Neural crest cell (in vitro differentiated cells): ENCODE results near the gene ZHX3. TPM values are rescaled to one million over a fixed set of nuclear protein-coding genes. Genes with fewer than 3 reads are reported as not detected.
A peak's percentile ranks its signal among the peaks of the same experiment; 100 is the strongest.

Experiments
- DNase-seq: peaks from one replicate; pipeline ENCODE4 v3.0.0; 2021; ENCODE audit warnings: low read depth, mixed read lengths, low spot score
- H3K27ac Mint-ChIP-seq: one replicate; pipeline ENCODE4 v1.8.0; 2021; ENCODE audit warnings: mild to moderate bottlenecking, mixed read lengths; ENCODE audit not compliant: unreplicated experiment
- H3K27me3 Mint-ChIP-seq: 2 replicates; pipeline ENCODE4 v1.8.0; 2021; ENCODE audit warnings: low read depth, mild to moderate bottlenecking, mixed read lengths
- H3K36me3 Mint-ChIP-seq: 2 replicates; pipeline ENCODE4 v1.8.0; 2021; ENCODE audit warnings: low read depth, mild to moderate bottlenecking, mixed read lengths
- H3K4me1 Mint-ChIP-seq: 2 replicates; pipeline ENCODE4 v1.8.0; 2021; ENCODE audit warnings: mixed read lengths
- H3K4me3 Mint-ChIP-seq: one replicate; pipeline ENCODE4 v1.8.0; 2021; ENCODE audit warnings: mild to moderate bottlenecking, mixed read lengths
- H3K9me3 Mint-ChIP-seq: 2 replicates; pipeline ENCODE4 v1.8.0; 2021; ENCODE audit warnings: mixed read lengths
- long read RNA-seq: library from polyadenylated mRNA; unstranded; transcript quantifications from one replicate; pipeline ENCODE4 v2.0.0, GENCODE V29; 2020
- total RNA-seq: library from RNA; stranded (reverse); gene quantifications from 2 replicates; pipeline ENCODE4 v1.2.1, GENCODE V29; 2021
- TF ChIP-seq, protein P1 (sequence below): fragments of 200-600 bp; sonication (generic); conservative IDR thresholded peaks from 2 replicates; pipeline ENCODE4 v1.5.0; 2021; ENCODE audit warnings: antibody characterized with exemption, mild to moderate bottlenecking

ZHX3 gene
- total RNA-seq = 13.0 and 14.3 TPM in 2 replicates
- long read RNA-seq, partial matches to known transcripts = 1 of 4 reads
- long read RNA-seq, other reads (novel, unspliced or antisense) = 3 of 4 reads

DNA sequence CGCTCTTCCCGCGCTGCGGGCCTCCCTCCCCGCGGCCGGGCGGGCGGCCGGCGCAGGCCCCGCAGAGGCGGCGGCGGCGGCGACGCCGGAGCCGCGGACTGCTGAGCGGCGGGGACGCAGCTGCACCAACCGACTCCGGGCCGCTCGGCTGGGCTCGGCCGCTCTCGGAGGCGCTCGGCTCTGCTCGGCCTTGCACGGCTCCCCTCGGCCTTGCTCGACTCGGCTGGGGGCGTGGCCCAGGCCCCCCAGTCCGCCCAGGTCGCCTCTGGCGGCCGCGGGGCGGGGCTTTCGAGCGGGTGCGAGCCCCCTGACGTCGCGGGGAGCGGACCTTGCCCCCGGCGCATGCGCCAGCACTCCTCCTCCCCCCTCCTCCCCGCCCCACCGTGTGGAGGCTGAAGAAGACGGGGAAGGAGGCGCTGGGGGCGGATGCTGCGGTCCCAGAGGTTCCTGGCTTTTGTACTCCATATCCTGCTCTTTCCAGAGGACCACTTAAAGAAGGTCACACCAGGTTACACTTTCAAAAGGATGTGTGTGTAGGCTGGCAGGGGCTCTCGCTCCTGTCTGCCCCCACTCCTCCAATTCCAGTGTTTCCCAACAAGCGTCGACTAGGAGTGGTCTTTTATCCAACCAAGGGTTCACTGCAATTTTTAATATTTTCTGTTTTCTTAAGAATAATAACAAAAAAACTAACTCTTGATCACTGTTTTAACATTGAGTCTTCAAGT, at the start of gene ZHX3:
TSS of gene ZHX3 (minus strand) at position 186 of the 725 bp plus-strand sequence. CDS start 112,815 bp downstream, outside the sequence.
- H3K27me3 Mint-ChIP-seq = peaks cover 5% of the 10 kb centered on the region
- H3K9me3 Mint-ChIP-seq = no peaks in the 10 kb centered on the region
- no peaks in the 10 kb centered on the region for H3K36me3 Mint-ChIP-seq
- TF ChIP-seq, protein P1, sequence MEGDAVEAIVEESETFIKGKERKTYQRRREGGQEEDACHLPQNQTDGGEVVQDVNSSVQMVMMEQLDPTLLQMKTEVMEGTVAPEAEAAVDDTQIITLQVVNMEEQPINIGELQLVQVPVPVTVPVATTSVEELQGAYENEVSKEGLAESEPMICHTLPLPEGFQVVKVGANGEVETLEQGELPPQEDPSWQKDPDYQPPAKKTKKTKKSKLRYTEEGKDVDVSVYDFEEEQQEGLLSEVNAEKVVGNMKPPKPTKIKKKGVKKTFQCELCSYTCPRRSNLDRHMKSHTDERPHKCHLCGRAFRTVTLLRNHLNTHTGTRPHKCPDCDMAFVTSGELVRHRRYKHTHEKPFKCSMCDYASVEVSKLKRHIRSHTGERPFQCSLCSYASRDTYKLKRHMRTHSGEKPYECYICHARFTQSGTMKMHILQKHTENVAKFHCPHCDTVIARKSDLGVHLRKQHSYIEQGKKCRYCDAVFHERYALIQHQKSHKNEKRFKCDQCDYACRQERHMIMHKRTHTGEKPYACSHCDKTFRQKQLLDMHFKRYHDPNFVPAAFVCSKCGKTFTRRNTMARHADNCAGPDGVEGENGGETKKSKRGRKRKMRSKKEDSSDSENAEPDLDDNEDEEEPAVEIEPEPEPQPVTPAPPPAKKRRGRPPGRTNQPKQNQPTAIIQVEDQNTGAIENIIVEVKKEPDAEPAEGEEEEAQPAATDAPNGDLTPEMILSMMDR = no peak
- H3K4me1 Mint-ChIP-seq = peaks cover 24% of the 10 kb centered on the region
- peak within 1 kb of the TSS; percentile 88 for H3K4me3 Mint-ChIP-seq
- H3K27ac Mint-ChIP-seq = no peak within 1 kb of the TSS
- peak; percentile 93 for DNase-seq

DNA sequence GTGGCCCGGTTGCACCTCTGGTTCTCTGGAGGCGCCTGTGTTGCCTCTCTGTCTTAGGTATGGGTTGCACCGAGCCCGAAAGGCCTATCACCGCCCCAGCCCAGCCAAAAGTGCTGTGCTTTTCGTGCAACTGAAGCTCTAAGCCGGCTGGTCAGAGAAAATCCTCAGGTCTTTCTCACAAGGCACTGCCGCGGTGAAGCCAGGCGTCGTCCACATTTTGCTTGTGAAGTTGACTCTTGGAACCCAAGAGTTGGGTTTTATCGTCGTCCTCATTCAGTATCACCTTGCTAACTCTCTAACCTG, 49.8 kb upstream of the ZHX3 start:
- TF ChIP-seq, protein P1 = no peak
- Mint-ChIP-seq H3K9me3 (no peaks in the 10 kb centered on the region), H3K4me1 (peaks cover 6% of the 10 kb centered on the region), H3K27me3 (peaks cover 35% of the 10 kb centered on the region), H3K27ac (no peak overlapping the region), H3K36me3 (no peaks in the 10 kb centered on the region), H3K4me3 (peak overlapping the region; percentile 87)
- no peak for DNase-seq

- peak; percentile 58 for DNase-seq
- H3K4me3 Mint-ChIP-seq = peak within 1 kb of the TSS; percentile 87
- no peaks in the 10 kb centered on the region for H3K9me3 Mint-ChIP-seq
- H3K27me3 Mint-ChIP-seq = peaks cover 35% of the 10 kb centered on the region
- H3K4me1 Mint-ChIP-seq = peaks cover 6% of the 10 kb centered on the region
- H3K27ac Mint-ChIP-seq = no peak within 1 kb of the TSS
- no peaks in the 10 kb centered on the region for H3K36me3 Mint-ChIP-seq
- TF ChIP-seq, protein P1 = no peak
Measured at GRCh38 chr20:41366546-41367392, 49.2 kb upstream of the ZHX3 start, which contains the start of gene EMILIN3. TSS of gene EMILIN3 (minus strand) at chr20:41366818. CDS start at chr20:41366634, 184 bp downstream.

- Mint-ChIP-seq H3K4me1 (peaks cover 6% of the 10 kb centered on the region), H3K9me3 (no peaks in the 10 kb centered on the region), H3K27ac (no peak overlapping the region), H3K27me3 (peaks cover 35% of the 10 kb centered on the region), H3K4me3 (peak overlapping the region; percentile 58), H3K36me3 (no peaks in the 10 kb centered on the region)
- TF ChIP-seq, protein P1 = no peak
- no peak for DNase-seq
Measured at GRCh38 chr20:41365777-41366545, 48.4 kb upstream of the ZHX3 start.
